Calu3 (cell line): ENCODE results near the gene ARHGEF12. TPM values are rescaled to one million over a fixed set of nuclear protein-coding genes. Genes with fewer than 3 reads are reported as not detected.

ENCODE experiments used
- BruUV-seq: library from RNA; stranded (reverse); fragments of 400-500 nt; replicated peaks from 2 replicates; lab custom pipeline; 2021; lab: Mats Ljungman, UMichigan
- CTCF ChIA-PET: fragments of 300-600 bp; sonication (Branson Sonifier 250); formaldehyde crosslinking; loops from one replicate; lab custom pipeline; 2022; ENCODE audit warnings: antibody characterized with exemption; lab: Charles Lee
- DNase-seq: peaks from one replicate; pipeline ENCODE4 v3.0.0; 2022
- H3K27ac Mint-ChIP-seq: one replicate; pipeline ENCODE4 v1.8.0; 2022; ENCODE audit warnings: mixed read lengths; ENCODE audit not compliant: unreplicated experiment
- H3K27me3 Mint-ChIP-seq: one replicate; pipeline ENCODE4 v1.8.0; 2022; ENCODE audit warnings: mixed read lengths; ENCODE audit not compliant: unreplicated experiment
- H3K36me3 Mint-ChIP-seq: one replicate; pipeline ENCODE4 v1.8.0; 2022; ENCODE audit warnings: mild to moderate bottlenecking, moderate library complexity, mixed read lengths; ENCODE audit not compliant: insufficient read depth, unreplicated experiment
- H3K4me1 Mint-ChIP-seq: one replicate; pipeline ENCODE4 v1.8.0; 2022; ENCODE audit warnings: mild to moderate bottlenecking, low read depth, mixed read lengths; ENCODE audit not compliant: unreplicated experiment
- H3K4me3 Mint-ChIP-seq: one replicate; pipeline ENCODE4 v1.8.0; 2022; ENCODE audit warnings: mild to moderate bottlenecking, low read depth, moderate library complexity, mixed read lengths; ENCODE audit not compliant: unreplicated experiment
- H3K9me3 Mint-ChIP-seq: one replicate; pipeline ENCODE4 v1.8.0; 2022; ENCODE audit warnings: low read depth, mixed read lengths; ENCODE audit not compliant: unreplicated experiment
- CTCF ChIP-seq: fragments of 200-600 bp; IDR thresholded peaks from one replicate; pipeline ENCODE4 v1.8.0; 2022; ENCODE audit warnings: antibody characterized with exemption; ENCODE audit not compliant: unreplicated experiment
- intact Hi-C: fragments of 100-400 bp; cut with micrococcal nuclease; formaldehyde crosslinking; loops from one replicate; pipeline ENCODE4 v1.10.0; 2022; ENCODE audit not compliant: unreplicated experiment
- total RNA-seq: library from RNA; stranded (reverse); gene quantifications from 2 replicates; pipeline ENCODE4 v1.2.3, GENCODE V29; 2022

The ARHGEF12 gene
- total RNA-seq, 1 experiment from 2014 or later = 50.0 TPM

GRCh38 chr11:120337355-120338106, 1.3 kb downstream of the ARHGEF12 start:
- Mint-ChIP-seq H3K4me1 (peaks cover 15% of the 10 kb centered on the region), H3K27me3 (no peaks in the 10 kb centered on the region), H3K4me3 (peak overlapping the region; percentile 93), H3K36me3 (peaks cover 37% of the 10 kb centered on the region), H3K27ac (peak overlapping the region; percentile 87), H3K9me3 (no peaks in the 10 kb centered on the region)
- CTCF ChIA-PET = interaction anchor here (0.8 kb wide), 1 partner anchor 31 kb away, joined by 3 read pairs; no protein-coding TSS in a partner anchor
- intact Hi-C loops = loop anchor here (2.0 to 10.0 kb wide), 4 partner anchors 61 to 347 kb away; no protein-coding TSS in a partner anchor
- no TSS peak for BruUV-seq
- no peak for DNase-seq
- no peak for TF ChIP-seq CTCF

GRCh38 chr11:120338107-120338933, 2.1 kb downstream of the ARHGEF12 start:
- Mint-ChIP-seq H3K27me3 (no peaks in the 10 kb centered on the region), H3K27ac (peak overlapping the region; percentile 87), H3K9me3 (no peaks in the 10 kb centered on the region), H3K4me1 (peaks cover 18% of the 10 kb centered on the region), H3K4me3 (peak overlapping the region; percentile 93), H3K36me3 (peaks cover 37% of the 10 kb centered on the region)
- CTCF ChIA-PET = interaction anchor here (0.8 kb wide), 1 partner anchor 32 kb away, joined by 3 read pairs; no protein-coding TSS in a partner anchor
- no peak for DNase-seq
- intact Hi-C loops = loop anchor here (2.0 to 10.0 kb wide), 3 partner anchors 60 to 346 kb away; no protein-coding TSS in a partner anchor
- BruUV-seq = TSS peak; percentile 20
- no peak for TF ChIP-seq CTCF

- H3K4me1 Mint-ChIP-seq = peaks cover 21% of the 10 kb centered on the region
Observed at GRCh38 chr11:120339394-120339890, 3.2 kb downstream of the ARHGEF12 start.

More at GRCh38 chr11:120339394-120339890, 3.2 kb downstream of the ARHGEF12 start:
- Mint-ChIP-seq H3K27ac (peak overlapping the region; percentile 64), H3K27me3 (no peaks in the 10 kb centered on the region), H3K4me3 (peak overlapping the region; percentile 93), H3K9me3 (no peaks in the 10 kb centered on the region), H3K36me3 (peaks cover 37% of the 10 kb centered on the region)
- no peak for TF ChIP-seq CTCF
- CTCF ChIA-PET = interaction anchor here (0.5 kb wide), 1 partner anchor 154 kb away, joined by 5 read pairs; no protein-coding TSS in a partner anchor
- DNase-seq = peak; percentile 22
- no TSS peak for BruUV-seq
- intact Hi-C loops = loop anchor here (2.0 to 10.0 kb wide), 3 partner anchors 59 to 345 kb away; no protein-coding TSS in a partner anchor
